Suprapubic skin (tissue), 4 donors: ENCODE data around the gene RAP1B.

ENCODE experiments used
- POLR2A ChIP-seq, 2 donors: fragments of 450-650 bp; IDR thresholded peaks; one replicate each; pipeline ENCODE4 v1.6.1; 2017; ENCODE audit warnings: antibody characterized with exemption in 2 of 2, mild to moderate bottlenecking in 2 of 2, moderate library complexity in 2 of 2
- POLR2AphosphoS5 ChIP-seq, 3 donors: sonication (generic); formaldehyde crosslinking; IDR thresholded peaks; one replicate each; pipeline ENCODE4 v1.6.1; 2017; ENCODE audit warnings: antibody characterized with exemption in 3 of 3
- TF ChIP-seq, protein P1 (sequence below), 2 donors: fragments of 200-600 bp in 1 of 2; fragments of 450-650 bp in 1 of 2; sonication (generic) in 1 of 2; IDR thresholded peaks; one replicate each; pipeline ENCODE4 v1.5.1; 2016 to 2019; ENCODE audit warnings: antibody characterized with exemption in 2 of 2, mild to moderate bottlenecking in 1 of 2, moderate library complexity in 1 of 2

DNA sequence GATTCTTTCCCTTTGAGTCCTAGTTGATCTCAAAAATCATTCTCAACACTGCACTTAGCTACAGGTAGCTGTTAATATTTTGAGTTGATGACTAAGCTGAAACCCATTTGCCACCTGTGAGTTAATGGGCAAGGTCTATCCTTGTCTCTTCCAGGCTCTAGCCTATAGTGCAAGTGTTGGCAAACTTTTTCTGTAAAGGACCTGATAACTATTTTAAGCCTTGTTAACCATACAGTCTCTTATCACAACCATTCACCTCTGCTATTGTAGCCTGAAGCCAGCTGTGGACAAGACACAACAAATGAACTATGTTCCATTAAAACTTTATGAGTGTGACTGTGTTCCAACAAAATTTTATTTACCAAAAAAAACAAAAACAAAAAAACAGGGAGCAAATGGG lies 19.4 kb downstream of the RAP1B start:
- TF ChIP-seq, protein P1, sequence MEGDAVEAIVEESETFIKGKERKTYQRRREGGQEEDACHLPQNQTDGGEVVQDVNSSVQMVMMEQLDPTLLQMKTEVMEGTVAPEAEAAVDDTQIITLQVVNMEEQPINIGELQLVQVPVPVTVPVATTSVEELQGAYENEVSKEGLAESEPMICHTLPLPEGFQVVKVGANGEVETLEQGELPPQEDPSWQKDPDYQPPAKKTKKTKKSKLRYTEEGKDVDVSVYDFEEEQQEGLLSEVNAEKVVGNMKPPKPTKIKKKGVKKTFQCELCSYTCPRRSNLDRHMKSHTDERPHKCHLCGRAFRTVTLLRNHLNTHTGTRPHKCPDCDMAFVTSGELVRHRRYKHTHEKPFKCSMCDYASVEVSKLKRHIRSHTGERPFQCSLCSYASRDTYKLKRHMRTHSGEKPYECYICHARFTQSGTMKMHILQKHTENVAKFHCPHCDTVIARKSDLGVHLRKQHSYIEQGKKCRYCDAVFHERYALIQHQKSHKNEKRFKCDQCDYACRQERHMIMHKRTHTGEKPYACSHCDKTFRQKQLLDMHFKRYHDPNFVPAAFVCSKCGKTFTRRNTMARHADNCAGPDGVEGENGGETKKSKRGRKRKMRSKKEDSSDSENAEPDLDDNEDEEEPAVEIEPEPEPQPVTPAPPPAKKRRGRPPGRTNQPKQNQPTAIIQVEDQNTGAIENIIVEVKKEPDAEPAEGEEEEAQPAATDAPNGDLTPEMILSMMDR (IDR thresholded peaks at IDR 0.05), result no peak
- no peak for TF ChIP-seq POLR2A (IDR thresholded peaks at IDR 0.05)
- TF ChIP-seq POLR2AphosphoS5 (IDR thresholded peaks at IDR 0.05), result no peak
